Neural progenitor cell (in vitro differentiated cells): ENCODE data around the gene SHC2. TPM values are rescaled to one million over a fixed set of nuclear protein-coding genes. Genes with fewer than 3 reads are reported as not detected.

Experiments used
- DNase-seq: peaks from one replicate; pipeline ENCODE4 v3.0.0-alpha.2; 2016; ENCODE audit warnings: low spot score
- H2AFZ ChIP-seq: fragments of 200-600 bp; sonication (generic); replicated peaks from 2 replicates; pipeline ENCODE4 v1.6.1; 2016; ENCODE audit warnings: antibody characterized with exemption
- H3F3A ChIP-seq: fragments of 200-600 bp; sonication (generic); 2 replicates; pipeline ENCODE4 v1.6.1; 2016; ENCODE audit warnings: antibody characterized with exemption, low read depth
- H3K27ac ChIP-seq: fragments of 200-600 bp; sonication (generic); 2 replicates; pipeline ENCODE4 v1.5.1; 2016; ENCODE audit warnings: mild to moderate bottlenecking
- H3K27me3 ChIP-seq: fragments of 200-600 bp; sonication (generic); 2 replicates; pipeline ENCODE4 v1.6.1; 2016; ENCODE audit warnings: mild to moderate bottlenecking, moderate library complexity
- H3K36me3 ChIP-seq: fragments of 200-600 bp; sonication (generic); 2 replicates; pipeline ENCODE4 v1.5.1; 2016
- H3K4me1 ChIP-seq: fragments of 200-600 bp; sonication (generic); 2 replicates; pipeline ENCODE4 v1.6.1; 2016; ENCODE audit warnings: mixed run types
- H3K4me2 ChIP-seq: fragments of 200-600 bp; sonication (generic); 2 replicates; pipeline ENCODE4 v1.6.1; 2016
- H3K4me3 ChIP-seq: fragments of 200-600 bp; sonication (generic); 2 replicates; pipeline ENCODE4 v1.5.1; 2016
- H3K79me2 ChIP-seq: fragments of 200-600 bp; sonication (generic); 2 replicates; pipeline ENCODE4 v1.6.1; 2016; ENCODE audit warnings: low read depth
- H3K9ac ChIP-seq: fragments of 200-600 bp; sonication (generic); 2 replicates; pipeline ENCODE4 v1.6.1; 2016
- H3K9me3 ChIP-seq: fragments of 200-600 bp; sonication (generic); 2 replicates; pipeline ENCODE4 v1.5.1; 2016; ENCODE audit warnings: low read depth
- H4K20me1 ChIP-seq: fragments of 200-600 bp; sonication (generic); 2 replicates; pipeline ENCODE4 v1.6.1; 2016; ENCODE audit warnings: low read depth
- H3K27ac Mint-ChIP-seq: 3 replicates; pipeline ENCODE4 v1.8.0; 2021; ENCODE audit warnings: mixed read lengths
- H3K27me3 Mint-ChIP-seq: 2 replicates; pipeline ENCODE4 v1.8.0; 2022; ENCODE audit warnings: low read depth, mild to moderate bottlenecking, inconsistent platforms, moderate library complexity, mixed read lengths; ENCODE audit not compliant: insufficient read depth
- H3K36me3 Mint-ChIP-seq: 3 replicates; pipeline ENCODE4 v1.8.0; 2021; ENCODE audit warnings: mixed read lengths
- H3K4me1 Mint-ChIP-seq: 3 replicates; pipeline ENCODE4 v1.8.0; 2021; ENCODE audit warnings: mixed read lengths
- H3K4me3 Mint-ChIP-seq: 3 replicates; pipeline ENCODE4 v1.8.0; 2021; ENCODE audit warnings: mild to moderate bottlenecking, moderate library complexity, mixed read lengths
- H3K9me3 Mint-ChIP-seq: 3 replicates; pipeline ENCODE4 v1.8.0; 2020; ENCODE audit warnings: mixed read lengths
- EZH2 ChIP-seq: fragments of 200-600 bp; sonication (generic); IDR thresholded peaks from 2 replicates; pipeline ENCODE4 v1.6.1; 2017; ENCODE audit warnings: antibody characterized with exemption, mild to moderate bottlenecking, moderate library complexity
- EZH2phosphoT487 ChIP-seq: fragments of 200-600 bp; sonication (generic); IDR thresholded peaks from 2 replicates; pipeline ENCODE4 v1.6.1; 2017; ENCODE audit warnings: antibody characterized with exemption
- total RNA-seq: library from RNA; depleted of rRNA; stranded (reverse); fragments of >200 nt; gene quantifications from 2 replicates; pipeline ENCODE4 v1.2.3, GENCODE V29; 2015; ENCODE audit warnings: low replicate concordance
- TF ChIP-seq, protein P1 (sequence below): fragments of 200-600 bp; sonication (generic); IDR thresholded peaks from 2 replicates; pipeline ENCODE4 v1.5.1; 2017; ENCODE audit warnings: antibody characterized with exemption, mild to moderate bottlenecking

Gene SHC2
- total RNA-seq, 1 donor from 2014 or later = 3.2 TPM

GRCh38 chr19:485077-485476 lies 24.2 kb upstream of the SHC2 start:
- H3K4me2 ChIP-seq = peak overlapping the region; percentile 77
- no peaks in the 10 kb centered on the region for H4K20me1 ChIP-seq
- peaks cover 35% of the 10 kb centered on the region for H3K27me3 Mint-ChIP-seq
- H3F3A ChIP-seq = peaks cover 50% of the 10 kb centered on the region
- peak overlapping the region; percentile 63 for H3K27ac Mint-ChIP-seq
- H3K27me3 ChIP-seq = peaks cover 12% of the 10 kb centered on the region
- DNase-seq = no peak
- H3K79me2 ChIP-seq = no peaks in the 10 kb centered on the region
- no peaks in the 10 kb centered on the region for H3K36me3 ChIP-seq
- H3K9me3 Mint-ChIP-seq = peaks cover 18% of the 10 kb centered on the region
- peak overlapping the region; percentile 59 for H3K4me3 Mint-ChIP-seq
- peak overlapping the region; percentile 37 for H3K4me3 ChIP-seq
- peaks cover 15% of the 10 kb centered on the region for H3K4me1 ChIP-seq
- H3K4me1 Mint-ChIP-seq = peaks cover 38% of the 10 kb centered on the region
- no peak overlapping the region for H3K9ac ChIP-seq
- no peaks in the 10 kb centered on the region for H3K9me3 ChIP-seq
- TF ChIP-seq, protein P1, sequence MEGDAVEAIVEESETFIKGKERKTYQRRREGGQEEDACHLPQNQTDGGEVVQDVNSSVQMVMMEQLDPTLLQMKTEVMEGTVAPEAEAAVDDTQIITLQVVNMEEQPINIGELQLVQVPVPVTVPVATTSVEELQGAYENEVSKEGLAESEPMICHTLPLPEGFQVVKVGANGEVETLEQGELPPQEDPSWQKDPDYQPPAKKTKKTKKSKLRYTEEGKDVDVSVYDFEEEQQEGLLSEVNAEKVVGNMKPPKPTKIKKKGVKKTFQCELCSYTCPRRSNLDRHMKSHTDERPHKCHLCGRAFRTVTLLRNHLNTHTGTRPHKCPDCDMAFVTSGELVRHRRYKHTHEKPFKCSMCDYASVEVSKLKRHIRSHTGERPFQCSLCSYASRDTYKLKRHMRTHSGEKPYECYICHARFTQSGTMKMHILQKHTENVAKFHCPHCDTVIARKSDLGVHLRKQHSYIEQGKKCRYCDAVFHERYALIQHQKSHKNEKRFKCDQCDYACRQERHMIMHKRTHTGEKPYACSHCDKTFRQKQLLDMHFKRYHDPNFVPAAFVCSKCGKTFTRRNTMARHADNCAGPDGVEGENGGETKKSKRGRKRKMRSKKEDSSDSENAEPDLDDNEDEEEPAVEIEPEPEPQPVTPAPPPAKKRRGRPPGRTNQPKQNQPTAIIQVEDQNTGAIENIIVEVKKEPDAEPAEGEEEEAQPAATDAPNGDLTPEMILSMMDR = no peak
- TF ChIP-seq EZH2 = no peak
- TF ChIP-seq EZH2phosphoT487 = no peak
- peaks cover 7% of the 10 kb centered on the region for H3K36me3 Mint-ChIP-seq
- no peak overlapping the region for H2AFZ ChIP-seq
- H3K27ac ChIP-seq = no peak overlapping the region

DNA sequence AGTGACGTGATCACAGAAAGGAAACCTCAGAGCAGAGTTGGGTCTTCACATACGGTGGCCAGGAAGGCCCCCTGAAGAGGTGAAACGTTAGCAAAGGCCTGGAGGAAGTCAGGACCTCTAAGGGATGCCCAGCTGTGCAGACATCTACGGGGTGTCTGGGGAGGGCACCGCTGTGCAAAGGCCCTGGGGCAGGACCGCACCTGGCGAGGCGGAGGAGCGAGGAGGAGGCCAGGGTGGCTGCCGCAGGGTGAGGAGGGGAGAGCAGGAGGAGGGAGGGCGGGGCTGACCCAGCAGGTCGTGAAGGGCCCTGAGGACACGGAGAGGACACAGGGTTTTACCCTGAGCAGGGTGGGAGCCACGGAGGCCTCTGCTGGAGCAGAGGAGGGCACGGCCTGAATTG lies 23.7 kb upstream of the SHC2 start:
- no peak for DNase-seq
- Histone ChIP-seq H2AFZ (no peak overlapping the region), H3K36me3 (no peaks in the 10 kb centered on the region), H3F3A (peaks cover 49% of the 10 kb centered on the region), H3K9me3 (no peaks in the 10 kb centered on the region), H4K20me1 (no peaks in the 10 kb centered on the region), H3K4me1 (peaks cover 15% of the 10 kb centered on the region), H3K9ac (no peak overlapping the region), H3K27me3 (peaks cover 12% of the 10 kb centered on the region), H3K79me2 (no peaks in the 10 kb centered on the region), H3K4me2 (no peak overlapping the region), H3K27ac (no peak overlapping the region), H3K4me3 (no peak overlapping the region)
- Mint-ChIP-seq H3K27me3 (peaks cover 37% of the 10 kb centered on the region), H3K4me1 (peaks cover 41% of the 10 kb centered on the region), H3K4me3 (peak overlapping the region; percentile 38), H3K9me3 (peaks cover 22% of the 10 kb centered on the region), H3K36me3 (peaks cover 7% of the 10 kb centered on the region), H3K27ac (peak overlapping the region; percentile 69)
- TF ChIP-seq EZH2phosphoT487 (no peak), EZH2 (no peak)
- TF ChIP-seq, protein P1 = no peak

GRCh38 chr19:483332-484072 lies 22.7 kb upstream of the SHC2 start:
- no peak overlapping the region for H3K4me3 ChIP-seq
- H3K27me3 ChIP-seq = peaks cover 12% of the 10 kb centered on the region
- H3K9me3 ChIP-seq = no peaks in the 10 kb centered on the region
- no peaks in the 10 kb centered on the region for H3K79me2 ChIP-seq
- peak overlapping the region; percentile 91 for H3K27ac Mint-ChIP-seq
- peaks cover 22% of the 10 kb centered on the region for H3K9me3 Mint-ChIP-seq
- no peaks in the 10 kb centered on the region for H3K36me3 ChIP-seq
- no peak overlapping the region for H3K4me2 ChIP-seq
- peaks cover 15% of the 10 kb centered on the region for H3K4me1 ChIP-seq
- peaks cover 37% of the 10 kb centered on the region for H3K27me3 Mint-ChIP-seq
- peaks cover 7% of the 10 kb centered on the region for H3K36me3 Mint-ChIP-seq
- DNase-seq = no peak
- H4K20me1 ChIP-seq = no peaks in the 10 kb centered on the region
- no peak overlapping the region for H3K9ac ChIP-seq
- H3F3A ChIP-seq = peaks cover 45% of the 10 kb centered on the region
- TF ChIP-seq EZH2 (no peak), EZH2phosphoT487 (no peak)
- TF ChIP-seq, protein P1 = no peak
- H3K4me3 Mint-ChIP-seq = no peak overlapping the region
- H3K27ac ChIP-seq = no peak overlapping the region
- no peak overlapping the region for H2AFZ ChIP-seq
- peaks cover 45% of the 10 kb centered on the region for H3K4me1 Mint-ChIP-seq
